HG02588 (cell line): ENCODE data around the gene KRTAP12-1.
"Not testable (repeated sequence)": the region's sequence is repeated elsewhere in the genome, so short reads cannot be mapped to it uniquely, and the experiment has no call there.

Source experiments
- ATAC-seq: cut with Tn5 transposase; IDR thresholded peaks from one replicate; pipeline ENCODE4 v1.9.1; 2021; ENCODE audit warnings: mild to moderate bottlenecking, moderate library complexity; ENCODE audit not compliant: unreplicated experiment

Gene KRTAP12-1

DNA sequence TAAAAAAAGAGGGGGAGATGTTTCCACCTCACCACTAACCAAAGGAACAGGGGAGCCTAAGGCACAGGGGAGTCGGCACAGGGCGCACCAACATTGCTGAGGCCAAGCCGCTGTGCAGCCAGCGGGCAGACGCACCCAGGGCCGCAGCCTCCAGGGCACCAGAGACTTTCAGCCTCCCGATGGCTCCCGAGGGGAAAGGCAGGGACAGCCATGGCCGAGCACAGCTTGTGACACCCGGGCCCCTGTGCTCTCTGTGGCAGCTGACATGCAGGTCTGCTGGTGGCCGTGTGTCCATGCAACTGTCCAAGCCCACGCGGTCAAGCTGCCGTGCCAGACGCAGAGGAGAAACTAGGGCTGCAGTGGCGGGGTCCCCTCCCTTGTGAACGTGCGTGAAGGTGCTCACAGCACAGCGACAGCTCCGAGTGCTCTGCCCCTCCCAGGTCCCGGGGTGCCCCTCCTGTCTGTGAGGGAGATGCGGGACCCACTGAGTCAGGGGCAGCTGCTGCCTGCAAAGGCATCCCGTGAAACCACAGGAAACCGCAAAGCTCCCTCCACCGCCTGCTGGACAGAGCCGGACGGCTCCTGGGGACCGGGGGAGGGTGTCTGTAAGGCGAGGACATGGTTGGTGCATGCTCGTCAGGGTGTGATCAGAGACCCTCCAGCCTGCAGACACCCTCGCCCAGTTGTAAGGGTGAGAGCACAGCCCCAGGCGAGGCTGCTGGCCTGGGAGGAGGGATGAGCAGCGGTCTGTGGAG, 33.2 kb downstream of the KRTAP12-1 start:
- ATAC-seq, result no peak

DNA sequence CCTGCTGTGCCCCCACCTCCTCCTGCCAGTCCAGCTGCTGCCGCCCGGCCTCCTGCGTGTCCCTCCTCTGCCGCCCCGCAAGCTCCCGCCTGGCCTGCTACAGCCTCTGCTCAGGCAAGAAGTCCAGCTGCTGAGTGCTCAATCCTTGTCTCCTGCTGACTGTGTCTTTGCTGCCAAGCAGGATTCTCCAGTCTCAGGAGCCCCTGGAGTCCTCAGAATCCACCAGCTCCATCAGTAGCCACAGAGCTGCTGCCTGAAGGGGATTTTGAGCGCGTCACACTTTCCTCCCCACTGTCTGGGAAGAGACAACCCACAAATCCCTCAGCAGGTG, 34.8 kb downstream of the KRTAP12-1 start:
- ATAC-seq, result no peak

DNA sequence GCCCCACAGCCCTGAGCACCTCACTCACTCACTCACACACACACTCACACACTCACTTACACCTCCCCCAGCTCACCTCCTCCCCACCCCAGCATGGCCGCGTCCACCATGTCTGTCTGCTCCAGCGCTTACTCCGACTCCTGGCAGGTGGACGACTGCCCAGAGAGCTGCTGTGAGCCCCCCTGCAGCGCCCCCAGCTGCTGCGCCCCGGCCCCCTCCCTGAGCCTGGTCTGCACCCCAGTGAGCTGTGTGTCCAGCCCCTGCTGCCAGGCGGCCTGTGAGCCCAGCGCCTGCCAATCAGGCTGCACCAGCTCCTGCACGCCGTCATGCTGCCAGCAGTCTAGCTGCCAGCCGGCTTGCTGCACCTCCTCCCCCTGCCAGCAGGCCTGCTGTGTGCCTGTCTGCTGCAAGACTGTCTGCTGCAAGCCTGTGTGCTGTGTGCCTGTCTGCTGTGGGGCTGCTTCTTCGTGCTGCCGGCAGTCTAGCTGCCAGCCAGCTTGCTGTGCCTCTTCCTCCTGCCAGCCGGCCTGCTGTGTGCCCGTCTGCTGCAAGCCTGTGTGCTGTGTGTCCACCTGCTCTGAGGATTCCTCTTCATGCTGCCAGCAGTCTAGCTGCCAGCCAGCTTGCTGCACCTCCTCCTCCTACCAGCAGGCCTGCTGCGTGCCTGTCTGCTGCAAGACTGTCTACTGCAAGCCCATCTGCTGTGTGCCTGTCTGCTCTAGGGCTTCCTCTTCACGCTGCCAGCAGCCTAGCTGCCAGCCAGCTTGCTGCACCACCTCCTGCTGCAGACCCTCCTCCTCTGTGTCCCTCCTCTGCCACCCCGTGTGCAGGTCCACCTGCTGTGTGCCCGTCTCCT, 35.4 kb downstream of the KRTAP12-1 start, which contains the start of gene KRTAP10-11:
Gene KRTAP10-11, plus strand, starts transcription at position 49 of the 856 bp plus-strand sequence. Its CDS starts 45 bp downstream, at position 94.
- ATAC-seq, result not testable (repeated sequence)

DNA sequence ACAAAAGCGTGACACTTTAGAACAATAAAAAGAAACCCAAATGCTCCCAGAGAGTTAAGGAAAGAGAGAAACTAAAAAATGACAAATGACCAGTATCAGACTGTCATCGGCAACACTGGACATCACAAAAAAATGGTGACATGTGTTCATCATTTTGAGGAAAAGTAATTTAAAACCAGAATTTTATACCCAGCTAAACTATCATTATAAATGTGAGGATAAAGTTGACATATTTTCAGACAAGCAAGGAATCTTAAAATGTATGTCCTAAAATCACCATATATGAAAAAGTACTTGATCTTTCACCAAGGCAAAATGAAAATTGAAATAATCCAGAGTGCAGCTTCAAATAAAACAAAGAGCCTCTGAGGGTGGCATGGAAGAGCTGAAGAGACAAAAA, 37.1 kb downstream of the KRTAP12-1 start:
- ATAC-seq, result no peak

DNA sequence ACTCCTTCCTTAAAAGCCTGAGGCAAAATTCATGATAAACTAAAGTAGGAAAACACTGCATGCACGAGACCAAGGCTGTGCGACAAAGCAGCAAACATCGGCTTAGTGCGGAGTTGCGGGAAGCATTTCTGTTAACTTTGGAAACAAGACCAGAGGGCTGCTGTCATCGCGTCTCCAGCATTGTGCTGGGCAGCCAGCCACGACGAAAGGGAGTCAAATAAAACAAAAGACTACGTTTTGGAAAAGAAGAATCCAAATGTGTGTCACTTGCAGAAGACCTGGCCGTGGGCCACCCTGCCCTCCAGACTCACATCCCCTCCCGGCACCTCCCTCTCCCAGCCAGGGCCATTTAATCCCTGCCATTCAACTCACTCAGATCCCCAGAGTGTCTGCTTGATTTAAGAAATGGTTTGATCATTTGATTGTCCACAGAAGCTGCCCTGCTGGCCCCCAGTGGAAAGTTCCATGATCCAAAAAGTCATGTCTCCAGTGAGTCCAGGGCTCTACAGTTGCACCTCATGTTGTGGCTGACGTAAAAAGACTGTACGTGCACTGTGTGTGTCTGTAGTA, 38.1 kb downstream of the KRTAP12-1 start:
- no peak for ATAC-seq

DNA sequence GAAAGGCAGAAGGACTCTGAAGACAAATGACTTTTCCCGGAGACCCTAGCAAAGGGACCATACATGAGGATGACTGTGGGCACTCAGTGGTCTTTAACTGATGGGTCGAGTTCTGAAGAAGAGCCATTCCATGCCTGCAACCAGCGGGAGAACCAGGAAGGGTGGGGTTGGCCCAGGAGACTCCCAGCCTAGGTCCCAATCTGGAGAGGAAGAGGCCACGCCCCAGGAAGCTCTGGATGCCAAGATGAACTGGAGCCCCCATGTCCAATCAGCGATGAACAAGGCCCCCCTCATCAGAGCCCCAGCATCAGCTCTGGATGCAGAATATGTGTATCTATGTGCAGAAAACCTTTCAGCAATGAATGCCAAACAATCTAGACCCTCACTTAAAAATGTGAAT, 41.2 kb downstream of the KRTAP12-1 start:
- no peak for ATAC-seq

DNA sequence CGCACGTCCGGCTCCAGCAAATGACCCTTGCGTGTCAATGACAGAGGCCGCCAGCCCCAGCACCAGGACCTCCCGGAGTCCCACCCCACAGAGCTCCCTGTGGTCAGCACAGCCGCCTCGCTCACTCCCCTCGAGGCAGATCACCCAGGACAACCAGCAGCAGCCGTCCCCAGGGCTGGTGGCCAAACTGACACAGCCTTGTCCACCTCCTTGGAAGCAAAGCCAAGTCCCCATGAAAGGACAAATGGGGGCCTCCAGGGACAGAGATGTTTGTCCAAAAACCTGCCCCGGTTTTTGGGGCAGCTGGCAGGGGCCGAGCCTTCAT, 42.7 kb downstream of the KRTAP12-1 start:
- ATAC-seq, result no peak

DNA sequence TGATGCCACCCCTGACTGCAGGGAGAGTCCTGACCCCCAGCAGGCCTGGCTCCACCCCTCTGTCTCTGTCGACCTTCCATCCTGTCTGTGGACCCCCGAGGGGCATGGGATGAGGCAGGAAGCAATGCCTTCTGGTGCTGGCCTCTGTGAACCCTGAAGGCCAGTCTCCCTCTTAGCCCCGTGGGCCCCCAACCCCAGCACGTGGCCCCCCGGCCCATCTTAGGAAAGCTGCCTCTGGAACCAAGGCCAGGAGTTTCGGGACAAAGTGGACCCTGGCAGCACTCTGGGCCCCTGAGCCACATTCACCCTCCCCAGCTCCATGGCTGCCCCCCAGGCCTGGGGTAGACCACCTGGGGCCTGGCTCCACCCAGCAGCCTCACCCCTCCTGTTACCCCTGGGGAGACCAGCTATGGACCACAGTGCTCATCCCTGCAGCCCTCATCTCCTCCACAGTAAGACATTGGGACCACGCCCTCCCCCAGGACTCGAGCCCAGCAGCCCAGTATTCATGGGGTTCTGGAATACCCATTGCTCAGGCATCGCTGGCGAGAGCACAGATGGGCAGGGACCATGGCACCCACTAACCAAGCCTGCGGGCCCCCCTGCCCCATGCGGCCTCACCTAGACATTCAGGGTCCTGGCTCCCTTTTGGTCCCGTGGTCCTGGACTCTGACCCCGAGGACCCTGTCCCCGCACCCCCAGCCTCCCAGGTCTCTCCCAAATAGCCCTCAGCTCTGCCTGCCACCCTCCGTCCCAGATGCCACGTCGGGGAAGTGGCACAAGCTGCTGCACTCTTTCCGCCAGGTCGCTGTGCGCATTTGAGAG, 43.2 kb downstream of the KRTAP12-1 start:
- ATAC-seq, result not testable (repeated sequence)

DNA sequence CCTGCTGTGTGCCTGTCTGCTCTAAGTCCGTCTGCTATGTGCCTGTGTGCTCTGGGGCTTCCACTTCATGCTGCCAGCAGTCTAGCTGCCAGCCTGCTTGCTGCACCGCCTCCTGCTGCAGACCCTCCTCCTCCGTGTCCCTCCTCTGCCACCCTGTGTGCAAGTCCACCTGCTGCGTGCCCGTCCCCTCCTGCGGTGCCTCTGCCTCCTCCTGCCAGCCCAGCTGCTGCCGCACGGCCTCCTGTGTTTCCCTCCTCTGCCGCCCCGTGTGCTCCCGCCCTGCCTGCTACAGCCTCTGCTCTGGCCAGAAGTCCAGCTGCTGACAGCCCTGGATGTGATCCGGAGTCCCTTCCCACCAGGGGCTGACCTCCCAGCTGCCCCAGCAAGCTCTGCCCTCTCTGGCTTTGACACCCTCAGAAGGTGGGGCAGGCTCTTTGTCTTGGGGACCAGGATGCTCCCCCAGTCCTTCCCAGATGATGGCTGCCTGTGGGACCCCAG, 44.1 kb downstream of the KRTAP12-1 start:
- not testable (repeated sequence) for ATAC-seq

DNA sequence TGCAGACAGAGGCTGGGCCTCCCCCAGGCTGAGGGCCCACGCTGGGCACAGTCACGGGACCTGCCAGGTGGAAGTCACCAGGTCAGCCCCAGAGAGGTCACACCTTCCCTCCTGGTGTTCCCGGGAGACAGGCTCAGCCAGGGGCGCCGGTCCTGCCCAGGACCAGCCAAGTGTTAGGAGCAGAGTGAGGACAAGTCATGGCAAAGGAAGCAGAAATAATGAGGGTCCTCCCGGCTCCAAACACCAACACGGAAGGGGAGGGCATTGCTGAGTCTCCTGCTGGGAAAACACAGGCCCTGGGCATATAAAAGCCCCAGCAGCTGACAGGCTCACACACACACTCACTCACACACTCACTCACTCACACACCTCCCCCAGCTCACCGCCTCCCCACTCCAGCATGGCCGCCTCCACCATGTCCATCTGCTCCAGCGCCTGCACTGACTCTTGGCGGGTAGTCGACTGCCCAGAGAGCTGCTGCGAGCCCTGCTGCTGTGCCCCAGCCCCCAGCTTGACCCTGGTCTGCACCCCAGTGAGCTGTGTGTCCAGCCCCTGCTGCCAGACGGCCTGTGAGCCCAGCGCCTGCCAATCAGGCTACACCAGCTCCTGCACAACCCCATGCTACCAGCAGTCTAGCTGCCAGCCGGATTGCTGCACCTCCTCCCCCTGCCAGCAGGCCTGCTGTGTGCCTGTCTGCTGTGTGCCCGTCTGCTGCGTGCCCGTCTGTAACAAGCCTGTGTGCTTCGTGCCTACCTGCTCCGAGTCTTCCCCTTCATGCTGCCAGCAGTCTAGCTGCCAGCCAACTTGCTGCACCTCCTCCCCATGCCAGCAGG, 44.7 kb downstream of the KRTAP12-1 start, which contains the start of gene KRTAP10-10:
Gene KRTAP10-10, plus strand, starts transcription at position 339 of the 833 bp plus-strand sequence. Its CDS starts 62 bp downstream, at position 401.
- no peak for ATAC-seq

DNA sequence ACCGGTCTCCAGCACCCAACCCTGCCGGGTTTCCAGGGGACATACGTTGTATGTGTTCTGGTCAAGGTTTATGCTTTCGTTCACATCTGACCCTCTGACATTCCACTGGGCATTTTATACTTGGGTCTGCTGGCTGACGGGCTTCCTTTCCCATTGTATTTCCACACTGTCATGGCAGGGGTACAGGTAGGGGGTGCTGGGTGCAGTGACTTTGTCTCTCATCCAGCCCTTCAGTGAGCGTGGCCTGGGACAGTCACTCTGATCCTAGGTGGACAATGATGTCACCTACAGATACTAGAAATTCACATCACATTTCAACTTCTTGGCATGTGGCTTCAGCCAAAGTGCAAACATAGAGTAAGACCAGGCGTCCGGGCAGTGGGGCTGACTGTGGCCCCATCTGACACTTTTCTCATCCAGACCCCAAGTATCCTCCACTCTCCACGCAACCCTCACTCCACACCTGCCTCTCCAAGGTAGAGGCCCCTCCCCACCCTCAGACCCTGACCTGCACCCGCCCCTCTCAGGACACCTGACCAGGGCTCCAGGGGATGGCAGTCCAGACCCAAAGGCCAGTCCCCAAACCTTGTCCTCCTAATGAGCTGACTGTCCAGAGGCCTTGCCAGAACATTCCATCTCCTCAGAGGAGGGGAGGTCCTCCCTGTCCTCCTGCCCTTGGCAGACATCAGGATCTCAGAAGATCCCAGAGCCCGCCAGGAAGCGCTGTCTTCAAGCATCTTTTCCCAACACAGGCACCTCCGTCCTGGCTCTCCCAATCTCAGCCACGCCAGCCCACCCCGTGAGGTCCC, 45.5 kb downstream of the KRTAP12-1 start:
- no peak for ATAC-seq

DNA sequence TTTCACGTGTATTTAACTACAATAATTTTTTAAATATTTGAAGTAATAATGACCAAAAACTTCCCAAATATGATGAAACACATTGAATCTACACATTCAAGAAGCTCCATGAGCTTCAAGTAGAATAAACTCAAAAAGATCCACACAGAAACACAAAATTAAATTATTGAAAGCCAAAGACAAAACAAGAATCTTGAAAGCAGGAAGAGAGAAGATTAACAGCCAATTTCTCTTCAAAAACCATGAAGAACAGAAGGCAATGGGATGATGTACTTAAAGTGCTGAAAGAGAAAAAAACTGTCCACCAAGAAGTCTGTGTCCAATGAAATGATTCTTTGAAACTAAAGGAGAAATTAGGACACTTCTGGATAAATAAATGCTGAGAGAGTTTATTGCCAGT, 49.9 kb downstream of the KRTAP12-1 start:
- no peak for ATAC-seq
